ENCODE results near the gene CPPED1.

The CPPED1 gene

GRCh38 chr16:12674071-12674470, 129.6 kb downstream of the CPPED1 start:
- H3K36me3 Mint-ChIP-seq (ENCODE audit: low read depth) = peaks cover 19% of the 10 kb centered on the region
- H3K27ac Mint-ChIP-seq = no peak overlapping the region
- H3K4me1 Mint-ChIP-seq = peaks cover 12% of the 10 kb centered on the region
- no peaks in the 10 kb centered on the region for H3K27me3 Mint-ChIP-seq (ENCODE audit: low read depth)
- H3K9me3 Mint-ChIP-seq = peaks cover 8% of the 10 kb centered on the region
- no peak for TF ChIP-seq CTCF (IDR thresholded peaks at IDR 0.05; ENCODE audit: unreplicated experiment in 3 of 3)
- H3K4me3 Mint-ChIP-seq = no peak overlapping the region

GRCh38 chr16:12673466-12673865, 130.2 kb downstream of the CPPED1 start:
- TF ChIP-seq CTCF (IDR thresholded peaks at IDR 0.05; ENCODE audit: unreplicated experiment in 3 of 3) = no peak
- Mint-ChIP-seq H3K4me1 (peaks cover 12% of the 10 kb centered on the region), H3K4me3 (no peak overlapping the region)

GRCh38 chr16:12672986-12673385, 130.7 kb downstream of the CPPED1 start:
- Mint-ChIP-seq H3K27me3 (ENCODE audit: low read depth) (no peaks in the 10 kb centered on the region), H3K4me1 (peaks cover 12% of the 10 kb centered on the region), H3K27ac (no peak overlapping the region), H3K4me3 (no peak overlapping the region), H3K36me3 (ENCODE audit: low read depth) (peaks cover 24% of the 10 kb centered on the region), H3K9me3 (peaks cover 13% of the 10 kb centered on the region)
- TF ChIP-seq CTCF (IDR thresholded peaks at IDR 0.05; ENCODE audit: unreplicated experiment in 3 of 3) = no peak

More at GRCh38 chr16:12673466-12673865, 130.2 kb downstream of the CPPED1 start:
- no peak overlapping the region for H3K27ac Mint-ChIP-seq
- H3K9me3 Mint-ChIP-seq = peaks cover 13% of the 10 kb centered on the region
- H3K36me3 Mint-ChIP-seq (ENCODE audit: low read depth) = peaks cover 23% of the 10 kb centered on the region
- no peaks in the 10 kb centered on the region for H3K27me3 Mint-ChIP-seq (ENCODE audit: low read depth)

- peaks cover 21% of the 10 kb centered on the region for H3K9me3 Mint-ChIP-seq
- H3K36me3 Mint-ChIP-seq (ENCODE audit: low read depth) = peaks cover 31% of the 10 kb centered on the region
- no peak for TF ChIP-seq CTCF (IDR thresholded peaks at IDR 0.05; ENCODE audit: unreplicated experiment in 3 of 3)
- H3K4me1 Mint-ChIP-seq = peaks cover 4% of the 10 kb centered on the region
- no peak overlapping the region for H3K27ac Mint-ChIP-seq
- no peaks in the 10 kb centered on the region for H3K27me3 Mint-ChIP-seq (ENCODE audit: low read depth)
- no peak overlapping the region for H3K4me3 Mint-ChIP-seq
Observed at GRCh38 chr16:12669908-12670307, 133.8 kb downstream of the CPPED1 start.

- Mint-ChIP-seq H3K27me3 (ENCODE audit: low read depth) (no peaks in the 10 kb centered on the region), H3K9me3 (peaks cover 21% of the 10 kb centered on the region), H3K4me3 (no peak overlapping the region), H3K27ac (no peak overlapping the region), H3K4me1 (no peaks in the 10 kb centered on the region), H3K36me3 (ENCODE audit: low read depth) (peaks cover 41% of the 10 kb centered on the region)
- no peak for TF ChIP-seq CTCF (IDR thresholded peaks at IDR 0.05; ENCODE audit: unreplicated experiment in 3 of 3)
Observed at GRCh38 chr16:12667909-12668308, 135.8 kb downstream of the CPPED1 start.

GRCh38 chr16:12664164-12664733, 139.4 kb downstream of the CPPED1 start:
- Mint-ChIP-seq H3K9me3 (peaks cover 17% of the 10 kb centered on the region), H3K36me3 (ENCODE audit: low read depth) (peaks cover 46% of the 10 kb centered on the region), H3K4me1 (no peaks in the 10 kb centered on the region), H3K4me3 (no peak overlapping the region), H3K27ac (no peak overlapping the region), H3K27me3 (ENCODE audit: low read depth) (no peaks in the 10 kb centered on the region)
- no peak for TF ChIP-seq CTCF (IDR thresholded peaks at IDR 0.05; ENCODE audit: unreplicated experiment in 3 of 3)
